ENCODE data around the gene TNN. TPM values are rescaled to one million over a fixed set of nuclear protein-coding genes. Genes with fewer than 3 reads are reported as not detected.

The TNN gene
- total RNA-seq, 1 experiment from 2014 or later = not detected

DNA sequence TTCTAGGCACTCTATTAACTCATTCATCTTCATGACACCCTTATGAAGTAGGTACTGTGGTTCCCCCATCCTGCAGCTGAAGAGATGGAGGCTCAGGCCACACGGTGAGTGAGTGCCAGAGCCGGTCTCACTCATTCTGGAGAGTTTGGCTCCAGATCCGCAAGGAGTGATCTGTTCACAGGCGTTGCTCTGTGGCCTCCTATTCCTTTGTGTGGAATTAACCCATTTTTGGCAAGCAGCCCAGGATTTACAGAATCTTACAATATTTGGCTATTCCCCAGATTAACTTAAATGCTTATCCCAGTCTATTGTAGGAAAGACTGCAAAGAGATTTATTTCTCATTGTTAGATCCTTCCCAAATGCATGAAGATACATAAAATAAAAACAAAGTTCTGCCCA is 95.3 kb downstream of the TNN start:
- DNase-seq = no peak
- Histone ChIP-seq H3K27ac (no peak overlapping the region), H3K4me1 (no peaks in the 10 kb centered on the region), H3K9me3 (replicated peaks) (no peaks in the 10 kb centered on the region), H3K4me3 (no peak overlapping the region), H3K36me3 (no peaks in the 10 kb centered on the region), H3K27me3 (no peaks in the 10 kb centered on the region)

- no peak overlapping the region for H3K27ac ChIP-seq
- no peaks in the 10 kb centered on the region for H3K36me3 ChIP-seq
Measured at GRCh38 chr1:175163702-175164101, 96.1 kb downstream of the TNN start.

DNA sequence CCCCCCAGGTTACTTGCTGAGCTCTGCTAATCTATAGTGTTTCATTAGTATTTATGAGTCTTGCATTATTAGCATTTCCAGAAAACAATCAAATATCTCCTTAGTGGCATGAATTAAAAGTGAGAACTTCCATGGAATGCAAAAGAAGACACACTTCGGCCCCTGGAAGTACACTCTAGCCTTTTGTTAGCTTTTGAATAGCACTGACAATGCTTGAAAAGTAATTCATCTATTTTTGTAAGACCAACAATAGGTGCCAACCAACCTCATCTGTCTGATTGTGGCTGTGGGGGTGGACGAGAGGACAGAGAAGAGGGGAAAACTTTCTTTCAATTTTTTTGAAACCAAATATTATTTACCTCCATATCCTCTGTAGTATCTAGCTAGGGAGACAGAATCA is 97.1 kb downstream of the TNN start:
- Histone ChIP-seq H3K4me1 (no peaks in the 10 kb centered on the region), H3K27ac (no peak overlapping the region), H3K27me3 (no peaks in the 10 kb centered on the region), H3K36me3 (no peaks in the 10 kb centered on the region), H3K4me3 (no peak overlapping the region), H3K9me3 (replicated peaks) (no peaks in the 10 kb centered on the region)
- DNase-seq = no peak

More at GRCh38 chr1:175163702-175164101, 96.1 kb downstream of the TNN start:
- DNase-seq = no peak
- no peaks in the 10 kb centered on the region for H3K9me3 ChIP-seq (replicated peaks)
- no peaks in the 10 kb centered on the region for H3K27me3 ChIP-seq
- H3K4me1 ChIP-seq = no peaks in the 10 kb centered on the region
- no peak overlapping the region for H3K4me3 ChIP-seq

DNA sequence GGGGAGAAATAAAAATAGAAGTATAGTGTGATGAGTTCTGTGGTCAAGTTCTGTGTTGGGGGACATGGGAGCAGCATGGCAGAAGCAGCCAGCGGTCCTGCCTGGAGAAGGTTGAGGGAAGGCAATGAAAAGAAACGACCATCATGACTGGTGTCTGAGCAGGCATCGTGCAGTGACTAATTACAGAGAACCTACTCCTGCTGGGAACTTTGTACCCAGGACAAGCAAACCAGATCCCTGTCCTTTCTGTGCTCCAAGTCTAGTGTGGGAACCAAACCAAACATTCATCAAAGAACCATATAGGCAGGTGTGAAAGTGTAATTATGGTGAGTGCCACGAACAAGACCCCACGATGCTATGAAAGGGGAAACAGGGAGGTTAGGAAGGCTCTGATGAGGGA is 99.1 kb downstream of the TNN start:
- no peak overlapping the region for H3K27ac ChIP-seq
- H3K27me3 ChIP-seq = no peaks in the 10 kb centered on the region
- no peak for DNase-seq
- H3K36me3 ChIP-seq = no peaks in the 10 kb centered on the region
- H3K9me3 ChIP-seq (replicated peaks) = no peaks in the 10 kb centered on the region
- H3K4me3 ChIP-seq = no peak overlapping the region
- H3K4me1 ChIP-seq = no peaks in the 10 kb centered on the region

DNA sequence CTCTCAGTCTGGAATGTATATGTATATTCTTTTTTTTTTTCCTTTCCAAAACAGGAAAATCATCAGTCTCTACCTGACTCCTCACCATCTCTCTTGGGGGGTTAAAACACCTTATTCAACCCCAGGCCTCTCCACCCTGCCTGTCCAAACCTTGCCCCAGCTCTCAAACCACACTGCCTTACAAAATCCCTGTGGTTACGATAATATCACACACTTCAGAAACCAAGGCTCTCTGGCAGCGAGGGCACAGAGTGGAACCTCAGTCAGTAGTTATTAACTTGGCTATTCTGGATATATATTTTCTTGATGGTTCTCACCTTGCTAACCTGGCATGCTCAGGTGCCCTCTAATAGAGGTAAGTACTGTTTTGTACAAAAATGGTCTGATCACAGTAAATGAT is 100.2 kb downstream of the TNN start:
- Histone ChIP-seq H3K27ac (no peak overlapping the region), H3K36me3 (no peaks in the 10 kb centered on the region), H3K9me3 (replicated peaks) (no peaks in the 10 kb centered on the region), H3K4me3 (no peak overlapping the region), H3K27me3 (no peaks in the 10 kb centered on the region), H3K4me1 (no peaks in the 10 kb centered on the region)
- no peak for DNase-seq

GRCh38 chr1:175168782-175169181 is 101.1 kb downstream of the TNN start:
- Histone ChIP-seq H3K27me3 (no peaks in the 10 kb centered on the region), H3K27ac (no peak overlapping the region), H3K4me1 (no peaks in the 10 kb centered on the region), H3K9me3 (replicated peaks) (no peaks in the 10 kb centered on the region), H3K4me3 (no peak overlapping the region), H3K36me3 (no peaks in the 10 kb centered on the region)
- DNase-seq = no peak

DNA sequence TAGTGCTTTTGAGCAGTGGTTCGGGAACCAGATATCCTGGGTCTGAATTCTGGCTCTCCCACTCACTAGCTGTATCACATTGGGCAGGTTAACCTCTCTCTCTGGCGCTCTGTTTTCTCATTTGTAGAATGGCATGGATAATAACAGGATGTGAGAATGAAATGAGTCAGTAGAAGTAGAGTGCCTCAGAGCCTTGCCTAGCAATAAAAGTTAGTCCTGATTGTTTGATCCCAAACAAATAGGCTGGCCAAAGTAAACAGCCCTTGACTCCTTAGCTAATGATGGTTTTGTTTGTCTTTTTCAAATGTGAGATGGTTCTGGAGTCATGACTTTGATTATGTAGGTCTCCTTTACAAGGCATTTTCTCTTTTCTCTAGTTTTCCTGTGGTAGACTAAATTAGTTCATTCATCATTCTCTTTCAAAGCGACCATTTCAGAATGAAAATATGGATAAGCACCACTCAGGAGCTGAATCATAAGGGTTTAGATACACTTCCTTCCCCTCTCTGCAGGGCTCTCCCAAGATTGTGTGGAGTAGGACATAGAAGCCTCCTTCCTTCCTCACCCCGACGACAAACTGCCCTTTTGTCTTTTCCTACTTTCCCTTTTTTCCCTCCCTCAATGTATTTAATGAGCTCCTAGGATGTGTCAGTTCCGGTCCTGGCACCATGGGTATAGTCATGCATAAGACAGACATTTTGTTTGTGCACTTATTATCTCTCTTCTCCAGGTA is 101.8 kb downstream of the TNN start:
- H3K36me3 ChIP-seq = no peaks in the 10 kb centered on the region
- H3K9me3 ChIP-seq (replicated peaks) = no peaks in the 10 kb centered on the region
- H3K27ac ChIP-seq = no peak overlapping the region
- H3K27me3 ChIP-seq = no peaks in the 10 kb centered on the region
- H3K4me3 ChIP-seq = no peak overlapping the region
- DNase-seq = no peak
- H3K4me1 ChIP-seq = no peaks in the 10 kb centered on the region

DNA sequence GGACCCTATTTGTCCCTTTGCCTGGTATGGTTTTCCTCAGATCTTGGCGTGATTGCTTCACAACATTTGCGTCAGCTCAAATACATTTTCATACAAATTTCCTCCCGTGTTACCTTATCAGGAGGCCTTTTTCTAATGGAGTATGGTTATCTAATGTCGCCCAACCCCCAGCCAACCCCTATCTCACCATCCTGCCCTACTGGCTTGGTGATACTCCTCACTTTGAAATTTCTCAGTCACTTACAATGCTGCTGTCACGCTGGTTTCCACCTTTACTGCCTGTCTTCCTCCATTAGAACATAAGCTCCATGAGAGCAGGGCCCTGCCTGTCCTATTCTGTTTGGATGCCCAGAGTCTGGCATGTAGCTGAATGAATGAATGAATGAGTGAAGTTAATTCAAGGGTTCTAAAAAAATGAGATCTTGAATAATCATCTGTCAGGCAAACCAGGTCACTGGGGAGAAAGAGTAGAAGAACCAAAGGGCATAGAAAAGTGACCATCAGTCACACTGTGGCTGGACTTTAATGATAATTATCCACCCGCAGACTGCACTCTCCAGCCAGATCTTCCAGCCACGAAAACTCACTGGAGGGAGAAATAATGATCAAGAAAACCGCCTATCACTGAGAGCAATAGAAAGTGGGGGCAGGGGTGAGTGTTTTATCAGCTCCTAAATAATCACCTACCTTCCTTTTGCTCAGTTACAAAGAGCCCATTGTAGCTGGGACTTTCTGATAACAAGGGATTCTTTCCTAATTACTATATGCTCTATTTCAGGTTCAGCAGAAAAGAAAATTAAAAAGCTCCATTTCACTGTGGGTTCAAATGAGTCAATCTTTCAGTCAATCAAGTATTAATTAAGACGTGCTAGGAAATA is 103.6 kb downstream of the TNN start:
- Histone ChIP-seq H3K27ac (no peak overlapping the region), H3K27me3 (no peaks in the 10 kb centered on the region), H3K36me3 (no peaks in the 10 kb centered on the region), H3K4me3 (no peak overlapping the region), H3K9me3 (replicated peaks) (no peaks in the 10 kb centered on the region), H3K4me1 (peaks cover 3% of the 10 kb centered on the region; the same call in 1 of the 2 replicates)
- no peak for DNase-seq

- no peak for DNase-seq
- no peak overlapping the region for H3K4me3 ChIP-seq
- H3K36me3 ChIP-seq = no peaks in the 10 kb centered on the region
- no peaks in the 10 kb centered on the region for H3K9me3 ChIP-seq (replicated peaks)
- H3K27me3 ChIP-seq = no peaks in the 10 kb centered on the region
- no peak overlapping the region for H3K27ac ChIP-seq
- peaks cover 3% of the 10 kb centered on the region; the same call in 1 of the 2 replicates for H3K4me1 ChIP-seq
Measured at GRCh38 chr1:175172503-175172902, 104.9 kb downstream of the TNN start.

GRCh38 chr1:175173531-175173930 is 105.9 kb downstream of the TNN start:
- H3K36me3 ChIP-seq = no peaks in the 10 kb centered on the region
- H3K4me3 ChIP-seq = no peak overlapping the region
- no peak overlapping the region for H3K27ac ChIP-seq
- no peaks in the 10 kb centered on the region for H3K9me3 ChIP-seq (replicated peaks)
- no peak for DNase-seq
- no peaks in the 10 kb centered on the region for H3K27me3 ChIP-seq
- peaks cover 3% of the 10 kb centered on the region; the same call in 1 of the 2 replicates for H3K4me1 ChIP-seq

- Histone ChIP-seq H3K4me1 (peaks cover 3% of the 10 kb centered on the region; the same call in 1 of the 2 replicates), H3K9me3 (replicated peaks) (no peaks in the 10 kb centered on the region), H3K27me3 (no peaks in the 10 kb centered on the region), H3K4me3 (no peak overlapping the region), H3K27ac (no peak overlapping the region), H3K36me3 (no peaks in the 10 kb centered on the region)
- DNase-seq = no peak
Measured at GRCh38 chr1:175174309-175175102, 106.9 kb downstream of the TNN start.

- H3K4me1 ChIP-seq = peaks cover 3% of the 10 kb centered on the region; the same call in 1 of the 2 replicates
- DNase-seq = no peak
- no peak overlapping the region for H3K4me3 ChIP-seq
- H3K9me3 ChIP-seq (replicated peaks) = no peaks in the 10 kb centered on the region
- no peak overlapping the region for H3K27ac ChIP-seq
- no peaks in the 10 kb centered on the region for H3K27me3 ChIP-seq
- H3K36me3 ChIP-seq = no peaks in the 10 kb centered on the region
Measured at GRCh38 chr1:175176246-175176645, 108.6 kb downstream of the TNN start.

DNA sequence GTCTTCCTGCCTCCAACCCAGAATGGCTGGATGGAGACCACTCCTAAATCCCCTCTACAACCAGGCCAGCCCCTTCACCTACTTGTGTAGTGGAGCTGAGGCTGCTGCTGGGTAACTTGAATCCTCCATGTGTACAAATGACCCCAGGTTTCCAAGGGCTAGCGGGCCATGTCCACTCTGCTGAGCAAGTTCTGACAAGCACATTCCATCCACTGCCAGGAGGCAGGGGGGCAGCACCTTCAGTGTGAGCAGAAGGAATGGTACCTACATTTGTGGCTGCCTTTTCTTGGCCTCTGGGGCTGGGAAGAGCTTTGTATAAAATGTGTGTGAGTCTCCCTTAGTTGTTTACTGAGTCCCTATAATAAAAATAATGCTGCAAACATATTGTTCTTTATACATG is 110.4 kb downstream of the TNN start:
- H3K27me3 ChIP-seq = no peaks in the 10 kb centered on the region
- no peak overlapping the region for H3K27ac ChIP-seq
- DNase-seq = no peak

DNA sequence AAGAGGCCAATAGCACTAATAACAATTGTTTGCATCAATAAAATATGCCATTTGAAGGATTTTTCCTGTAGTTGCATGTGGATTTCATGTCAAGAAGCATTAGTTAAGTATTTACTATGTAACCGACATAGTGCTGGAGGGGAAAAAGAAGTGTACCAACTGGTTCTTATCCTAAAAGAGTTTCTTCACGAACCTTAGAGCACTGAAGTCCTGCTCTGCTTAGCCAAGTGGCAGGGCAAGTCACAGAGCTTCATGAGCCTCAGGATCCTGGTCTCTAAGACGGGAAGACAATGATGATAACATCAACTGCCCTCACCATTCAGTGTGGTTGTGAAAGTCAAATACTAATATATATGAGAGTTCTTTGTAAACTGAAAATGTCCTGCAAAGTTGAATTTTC is 110.8 kb downstream of the TNN start:
- peaks cover 3% of the 10 kb centered on the region; the same call in 1 of the 2 replicates for H3K4me1 ChIP-seq
- no peak overlapping the region for H3K27ac ChIP-seq
- H3K4me3 ChIP-seq = no peak overlapping the region
- H3K9me3 ChIP-seq (replicated peaks) = no peaks in the 10 kb centered on the region
- no peak for DNase-seq
- no peaks in the 10 kb centered on the region for H3K27me3 ChIP-seq
- no peaks in the 10 kb centered on the region for H3K36me3 ChIP-seq

More for the DNA sequence above, 110.4 kb downstream of the TNN start:
- Histone ChIP-seq H3K36me3 (no peaks in the 10 kb centered on the region), H3K4me1 (peaks cover 3% of the 10 kb centered on the region; the same call in 1 of the 2 replicates), H3K4me3 (no peak overlapping the region), H3K9me3 (replicated peaks) (no peaks in the 10 kb centered on the region)
